ENCODE measurements around the gene SLC35F1.
"Not testable (repeated sequence)": the region's sequence is repeated elsewhere in the genome, so short reads cannot be mapped to it uniquely, and the experiment has no call there.

SLC35F1 gene

DNA sequence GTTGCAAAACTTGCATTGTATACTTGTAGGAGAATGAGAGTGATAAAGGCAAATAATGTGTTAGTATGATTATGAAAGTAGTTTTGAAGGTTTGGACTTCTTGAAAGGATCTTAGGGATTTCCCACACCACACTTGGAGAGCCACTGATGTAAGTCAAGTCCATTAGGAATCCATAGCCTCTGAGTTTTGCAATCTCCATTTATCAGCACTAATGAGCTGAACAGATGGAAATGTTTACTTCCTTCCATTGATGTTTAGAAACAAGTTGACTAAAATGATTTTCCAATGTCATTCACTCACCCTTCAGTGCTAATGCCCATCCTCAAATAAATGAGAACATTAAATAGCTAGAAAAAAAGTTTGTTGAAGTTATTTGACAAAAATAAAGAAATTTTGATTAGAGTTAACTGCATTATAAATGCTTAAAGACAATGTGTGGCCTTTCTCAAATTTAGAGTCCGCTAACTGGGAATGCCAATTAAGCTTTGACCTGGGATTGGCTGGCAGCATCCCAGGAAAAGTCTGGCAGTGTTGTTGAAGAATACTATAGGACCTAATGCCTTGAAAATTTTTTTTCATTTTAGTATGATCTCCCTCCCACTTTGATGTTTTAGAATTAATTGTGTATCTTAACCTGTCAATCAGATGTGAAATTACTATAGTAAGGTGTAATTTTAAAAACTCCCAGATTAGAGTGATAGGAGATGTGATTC, 68.0 kb downstream of the SLC35F1 start:
- Histone ChIP-seq H3K4me1 (ENCODE audit: control insufficient read depth, insufficient read depth, low read length) (no peaks in the 10 kb centered on the region), H3K36me3 (ENCODE audit: control insufficient read depth, insufficient read depth, low read length) (no peaks in the 10 kb centered on the region), H3K27ac (ENCODE audit: low read depth, low read length) (no peak overlapping the region), H3K27me3 (ENCODE audit: control insufficient read depth, insufficient read depth, low read length) (no peaks in the 10 kb centered on the region), H3K9ac (ENCODE audit: low read length) (no peak overlapping the region), H3K4me3 (ENCODE audit: low read length) (no peak overlapping the region)

DNA sequence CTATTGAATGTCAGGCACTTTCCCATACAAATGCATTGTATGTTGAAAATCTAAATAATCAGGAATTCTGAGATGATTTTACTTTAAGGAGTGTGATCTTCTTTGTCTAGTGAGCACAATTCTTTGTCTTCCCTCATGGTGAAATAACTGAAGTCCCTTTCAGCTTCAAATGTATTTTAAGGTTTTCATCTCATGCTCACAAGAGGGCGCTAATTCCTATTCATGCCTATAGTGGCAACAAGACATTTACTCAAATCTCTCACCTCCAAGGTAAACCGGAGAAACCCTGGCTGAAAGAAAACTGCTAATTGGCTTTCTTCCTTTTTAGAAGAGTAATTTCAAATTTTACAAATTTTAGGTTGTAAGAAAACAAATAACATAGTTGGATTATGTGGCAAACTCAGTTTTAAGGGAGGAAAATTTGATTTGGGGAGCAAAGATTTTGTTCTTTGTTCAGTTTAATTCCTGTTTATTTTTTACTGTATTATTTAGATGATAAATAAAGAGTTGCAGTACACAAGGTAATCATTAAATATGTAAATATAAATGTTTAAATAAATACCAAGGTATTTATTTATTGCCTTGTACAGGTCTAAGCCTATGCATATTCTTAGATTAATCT, 69.1 kb downstream of the SLC35F1 start:
- H3K27me3 ChIP-seq (ENCODE audit: control insufficient read depth, insufficient read depth, low read length): no peaks in the 10 kb centered on the region
- no peak overlapping the region for H3K4me3 ChIP-seq (ENCODE audit: low read length)
- no peak overlapping the region for H3K27ac ChIP-seq (ENCODE audit: low read depth, low read length)
- no peaks in the 10 kb centered on the region for H3K4me1 ChIP-seq (ENCODE audit: control insufficient read depth, insufficient read depth, low read length)
- no peak overlapping the region for H3K9ac ChIP-seq (ENCODE audit: low read length)
- no peaks in the 10 kb centered on the region for H3K36me3 ChIP-seq (ENCODE audit: control insufficient read depth, insufficient read depth, low read length)

DNA sequence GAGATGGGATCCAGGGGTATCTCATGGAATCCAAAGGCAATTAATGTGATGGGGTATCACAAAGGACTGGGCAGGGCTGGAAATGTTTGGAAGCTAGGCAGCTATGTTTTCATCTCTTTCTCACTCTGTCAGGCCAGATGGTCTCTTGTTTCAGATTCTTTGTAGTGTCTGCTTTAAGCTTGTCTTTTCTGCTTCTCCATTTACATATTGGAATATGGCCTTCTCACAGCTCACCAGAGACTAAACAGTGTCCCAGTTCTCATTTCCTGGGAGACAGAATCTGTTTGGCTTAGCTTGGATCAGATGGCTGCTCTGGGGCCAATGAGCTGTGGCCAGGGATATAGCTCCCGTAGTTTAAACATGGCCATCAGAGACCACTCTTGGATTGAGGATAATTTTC, 78.9 kb downstream of the SLC35F1 start:
- Histone ChIP-seq H3K27ac (ENCODE audit: low read depth, low read length) (no peak overlapping the region), H3K36me3 (ENCODE audit: control insufficient read depth, insufficient read depth, low read length) (no peaks in the 10 kb centered on the region), H3K4me1 (ENCODE audit: control insufficient read depth, insufficient read depth, low read length) (no peaks in the 10 kb centered on the region), H3K4me3 (ENCODE audit: low read length) (no peak overlapping the region), H3K9ac (ENCODE audit: low read length) (no peak overlapping the region), H3K27me3 (ENCODE audit: control insufficient read depth, insufficient read depth, low read length) (no peaks in the 10 kb centered on the region)

DNA sequence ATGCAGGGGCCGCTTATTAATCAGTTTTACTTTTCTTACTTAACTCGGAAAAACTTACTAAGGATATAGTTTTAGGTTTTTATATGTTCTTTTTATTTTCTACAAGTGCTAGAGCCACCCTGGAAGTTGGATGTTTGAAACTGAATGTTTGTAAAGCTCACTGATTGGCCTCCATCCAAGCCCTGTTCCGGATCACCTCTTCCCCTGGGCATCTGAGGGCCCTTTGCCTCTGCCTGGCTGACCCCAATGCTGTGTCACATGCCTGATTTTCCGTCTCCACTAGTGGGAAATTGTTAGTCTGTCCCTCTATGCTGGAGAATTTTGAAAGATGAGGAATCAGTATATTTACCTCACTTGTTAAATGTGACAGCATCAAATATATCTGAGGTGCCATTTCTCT, 79.3 kb downstream of the SLC35F1 start:
- H3K27me3 ChIP-seq (ENCODE audit: control insufficient read depth, insufficient read depth, low read length): no peaks in the 10 kb centered on the region
- H3K4me3 ChIP-seq (ENCODE audit: low read length): no peak overlapping the region
- no peak overlapping the region for H3K9ac ChIP-seq (ENCODE audit: low read length)
- no peaks in the 10 kb centered on the region for H3K4me1 ChIP-seq (ENCODE audit: control insufficient read depth, insufficient read depth, low read length)
- no peaks in the 10 kb centered on the region for H3K36me3 ChIP-seq (ENCODE audit: control insufficient read depth, insufficient read depth, low read length)
- no peak overlapping the region for H3K27ac ChIP-seq (ENCODE audit: low read depth, low read length)

DNA sequence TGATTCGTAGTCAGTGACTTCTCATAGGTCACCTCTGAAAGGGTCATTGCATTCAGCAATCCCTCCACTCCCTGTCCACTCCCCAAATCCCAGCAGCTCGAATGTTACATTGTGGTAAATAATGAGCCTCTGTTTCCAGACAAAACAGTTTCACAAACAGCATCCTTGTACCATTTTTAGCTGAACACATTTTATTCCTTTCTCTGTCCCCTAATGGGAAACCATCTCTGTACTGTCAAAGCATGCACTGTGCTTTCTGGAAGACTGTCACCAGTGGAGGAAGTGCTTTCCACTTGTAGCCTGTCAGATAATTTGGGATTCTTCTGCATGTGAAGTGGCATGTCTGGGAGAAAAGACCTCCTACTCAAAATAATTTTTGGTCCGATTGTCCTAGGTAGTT, 82.0 kb downstream of the SLC35F1 start:
- H3K27ac ChIP-seq (ENCODE audit: low read depth, low read length): peak overlapping the region; percentile 3
- H3K4me3 ChIP-seq (ENCODE audit: low read length): no peak overlapping the region
- H3K36me3 ChIP-seq (ENCODE audit: control insufficient read depth, insufficient read depth, low read length): no peaks in the 10 kb centered on the region
- H3K4me1 ChIP-seq (ENCODE audit: control insufficient read depth, insufficient read depth, low read length): no peaks in the 10 kb centered on the region
- no peak overlapping the region for H3K9ac ChIP-seq (ENCODE audit: low read length)
- no peaks in the 10 kb centered on the region for H3K27me3 ChIP-seq (ENCODE audit: control insufficient read depth, insufficient read depth, low read length)

DNA sequence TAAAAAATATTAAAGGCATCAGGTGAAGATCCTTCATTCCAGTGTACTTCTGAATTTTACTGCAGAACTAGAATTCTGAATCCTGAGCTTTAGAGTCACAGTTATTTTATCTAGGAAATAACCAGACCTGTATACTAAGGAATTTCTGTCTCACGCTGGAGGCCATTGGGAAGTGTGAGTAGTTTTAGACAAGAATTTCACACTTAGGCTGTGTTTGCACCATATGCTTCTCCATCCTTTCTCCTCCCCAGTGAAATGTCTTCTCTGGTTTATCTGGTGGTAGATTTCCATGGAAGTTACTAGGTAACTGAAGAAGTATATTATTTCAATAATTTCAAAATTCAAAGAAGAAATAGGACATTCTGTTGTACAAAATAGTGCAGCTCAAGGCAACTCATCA, 83.1 kb downstream of the SLC35F1 start:
- no peaks in the 10 kb centered on the region for H3K36me3 ChIP-seq (ENCODE audit: control insufficient read depth, insufficient read depth, low read length)
- H3K9ac ChIP-seq (ENCODE audit: low read length): no peak overlapping the region
- no peaks in the 10 kb centered on the region for H3K4me1 ChIP-seq (ENCODE audit: control insufficient read depth, insufficient read depth, low read length)
- H3K4me3 ChIP-seq (ENCODE audit: low read length): no peak overlapping the region
- no peak overlapping the region for H3K27ac ChIP-seq (ENCODE audit: low read depth, low read length)
- H3K27me3 ChIP-seq (ENCODE audit: control insufficient read depth, insufficient read depth, low read length): no peaks in the 10 kb centered on the region

DNA sequence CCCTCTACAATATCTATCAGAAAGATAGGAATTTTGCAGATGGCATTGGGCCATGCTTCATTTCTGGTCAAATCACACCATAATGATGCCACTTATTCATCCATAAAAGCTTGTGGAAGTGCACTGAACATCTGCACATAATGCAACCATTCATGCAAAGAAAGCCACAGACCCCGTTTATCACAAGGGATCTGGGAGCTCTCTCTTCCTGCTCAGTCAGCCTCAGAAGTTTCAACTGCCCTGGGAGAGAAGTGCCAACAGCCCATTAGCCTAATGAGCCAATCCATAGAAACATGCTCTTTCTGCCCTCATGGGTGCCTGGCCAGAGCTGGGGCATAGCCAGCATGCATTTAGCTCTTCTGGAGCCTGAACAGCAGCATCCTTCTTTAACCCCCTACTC, 85.8 kb downstream of the SLC35F1 start:
- no peak overlapping the region for H3K9ac ChIP-seq (ENCODE audit: low read length)
- no peak overlapping the region for H3K27ac ChIP-seq (ENCODE audit: low read depth, low read length)
- no peaks in the 10 kb centered on the region for H3K36me3 ChIP-seq (ENCODE audit: control insufficient read depth, insufficient read depth, low read length)
- H3K27me3 ChIP-seq (ENCODE audit: control insufficient read depth, insufficient read depth, low read length): no peaks in the 10 kb centered on the region
- no peaks in the 10 kb centered on the region for H3K4me1 ChIP-seq (ENCODE audit: control insufficient read depth, insufficient read depth, low read length)
- no peak overlapping the region for H3K4me3 ChIP-seq (ENCODE audit: low read length)

DNA sequence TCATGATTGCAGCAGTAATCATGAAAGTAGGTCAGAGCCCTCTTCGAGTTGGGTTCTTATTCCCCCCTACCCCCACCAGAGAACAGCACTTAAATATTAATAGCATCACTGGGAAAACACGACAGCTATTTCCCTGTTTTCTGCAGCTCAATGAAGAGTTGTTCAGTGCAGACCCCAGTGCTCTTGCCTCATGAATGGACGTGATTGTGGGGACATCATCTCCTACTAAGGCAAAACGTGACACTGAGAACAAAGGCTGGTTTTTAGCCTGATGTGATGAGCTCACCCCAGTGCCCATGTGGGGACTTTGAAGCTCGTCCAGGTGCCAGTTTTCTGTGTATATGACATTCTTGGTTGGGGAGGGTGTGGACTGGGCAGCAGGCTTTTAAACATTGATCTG, 105.9 kb downstream of the SLC35F1 start:
- Histone ChIP-seq H3K9ac (ENCODE audit: low read length) (no peak overlapping the region), H3K4me3 (ENCODE audit: low read length) (no peak overlapping the region), H3K27me3 (ENCODE audit: control insufficient read depth, insufficient read depth, low read length) (no peaks in the 10 kb centered on the region), H3K27ac (ENCODE audit: low read depth, low read length) (no peak overlapping the region), H3K36me3 (ENCODE audit: control insufficient read depth, insufficient read depth, low read length) (no peaks in the 10 kb centered on the region), H3K4me1 (ENCODE audit: control insufficient read depth, insufficient read depth, low read length) (no peaks in the 10 kb centered on the region)

DNA sequence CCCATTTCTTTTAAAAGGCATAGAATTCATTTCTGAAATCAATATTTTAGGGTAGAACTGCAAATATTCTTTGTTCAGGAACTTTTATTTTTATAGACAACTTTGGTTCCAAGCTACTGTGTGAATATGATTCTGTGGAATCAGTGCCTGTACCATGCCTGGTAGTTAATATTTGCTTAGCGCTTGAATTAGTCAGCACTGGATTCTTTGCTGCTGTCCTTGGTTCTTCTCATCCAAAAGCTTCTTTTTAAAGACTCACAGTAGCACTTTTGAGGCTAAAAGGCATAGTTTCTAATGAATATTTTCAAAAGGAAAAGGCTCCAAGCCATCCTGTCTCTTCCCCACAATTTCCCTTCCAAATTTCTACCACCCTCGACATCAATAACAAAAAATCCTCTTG, 109.5 kb downstream of the SLC35F1 start:
- H3K27ac ChIP-seq (ENCODE audit: low read depth, low read length): no peak overlapping the region
- no peak overlapping the region for H3K9ac ChIP-seq (ENCODE audit: low read length)

DNA sequence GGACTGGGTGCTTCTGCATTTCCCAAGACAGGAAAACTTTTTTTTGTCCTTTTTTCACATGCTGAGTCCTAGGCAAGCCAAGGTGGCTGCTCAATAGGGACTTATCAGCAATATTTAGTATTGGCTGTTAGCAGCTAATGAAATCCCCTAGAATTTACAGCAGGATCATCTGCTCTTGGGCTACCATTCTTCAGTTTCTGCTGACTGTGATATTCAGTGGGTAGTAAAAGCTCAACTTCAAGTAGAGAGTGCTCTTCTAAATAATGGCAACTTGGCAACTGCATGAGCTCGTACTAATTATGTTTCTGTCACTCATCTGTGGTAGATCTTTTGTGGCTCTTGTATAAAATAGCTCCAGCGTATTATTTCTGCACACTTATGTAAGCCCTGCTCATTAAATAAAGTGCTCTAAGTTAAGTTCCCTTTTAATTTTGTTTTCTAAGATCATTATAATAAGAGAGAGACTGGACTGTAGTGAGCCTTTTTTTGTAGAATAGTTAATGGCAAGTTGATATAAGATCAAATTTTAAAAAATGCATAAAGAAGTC, 110.3 kb downstream of the SLC35F1 start:
- H3K27me3 ChIP-seq (ENCODE audit: control insufficient read depth, insufficient read depth, low read length): no peaks in the 10 kb centered on the region
- no peaks in the 10 kb centered on the region for H3K36me3 ChIP-seq (ENCODE audit: control insufficient read depth, insufficient read depth, low read length)
- H3K9ac ChIP-seq (ENCODE audit: low read length): no peak overlapping the region
- no peak overlapping the region for H3K27ac ChIP-seq (ENCODE audit: low read depth, low read length)
- no peak overlapping the region for H3K4me3 ChIP-seq (ENCODE audit: low read length)
- no peaks in the 10 kb centered on the region for H3K4me1 ChIP-seq (ENCODE audit: control insufficient read depth, insufficient read depth, low read length)

More for the DNA sequence above, 109.5 kb downstream of the SLC35F1 start:
- no peaks in the 10 kb centered on the region for H3K4me1 ChIP-seq (ENCODE audit: control insufficient read depth, insufficient read depth, low read length)
- no peaks in the 10 kb centered on the region for H3K27me3 ChIP-seq (ENCODE audit: control insufficient read depth, insufficient read depth, low read length)
- H3K36me3 ChIP-seq (ENCODE audit: control insufficient read depth, insufficient read depth, low read length): no peaks in the 10 kb centered on the region
- H3K4me3 ChIP-seq (ENCODE audit: low read length): no peak overlapping the region

DNA sequence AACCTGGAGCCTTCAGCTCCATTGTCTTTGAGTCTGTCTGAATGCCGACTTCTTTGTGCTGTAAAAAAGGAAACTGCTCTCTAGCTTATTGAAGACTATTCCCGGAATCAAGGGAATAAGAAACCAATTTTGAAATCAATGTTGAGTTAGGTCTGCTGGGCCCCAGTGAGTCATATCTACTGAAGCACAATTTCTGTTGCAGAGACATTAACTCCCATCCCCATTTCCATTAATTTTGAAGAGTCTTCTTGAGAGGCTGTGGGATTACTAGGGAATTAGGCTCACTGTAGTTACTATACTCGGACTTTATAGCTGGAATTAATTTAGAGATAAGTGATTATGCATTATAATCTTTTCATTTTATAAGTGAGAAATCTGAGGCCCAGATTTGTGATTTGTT, 116.7 kb downstream of the SLC35F1 start:
- Histone ChIP-seq H3K4me1 (ENCODE audit: control insufficient read depth, insufficient read depth, low read length) (no peaks in the 10 kb centered on the region), H3K9ac (ENCODE audit: low read length) (no peak overlapping the region), H3K4me3 (ENCODE audit: low read length) (no peak overlapping the region), H3K27me3 (ENCODE audit: control insufficient read depth, insufficient read depth, low read length) (no peaks in the 10 kb centered on the region), H3K27ac (ENCODE audit: low read depth, low read length) (no peak overlapping the region), H3K36me3 (ENCODE audit: control insufficient read depth, insufficient read depth, low read length) (no peaks in the 10 kb centered on the region)

DNA sequence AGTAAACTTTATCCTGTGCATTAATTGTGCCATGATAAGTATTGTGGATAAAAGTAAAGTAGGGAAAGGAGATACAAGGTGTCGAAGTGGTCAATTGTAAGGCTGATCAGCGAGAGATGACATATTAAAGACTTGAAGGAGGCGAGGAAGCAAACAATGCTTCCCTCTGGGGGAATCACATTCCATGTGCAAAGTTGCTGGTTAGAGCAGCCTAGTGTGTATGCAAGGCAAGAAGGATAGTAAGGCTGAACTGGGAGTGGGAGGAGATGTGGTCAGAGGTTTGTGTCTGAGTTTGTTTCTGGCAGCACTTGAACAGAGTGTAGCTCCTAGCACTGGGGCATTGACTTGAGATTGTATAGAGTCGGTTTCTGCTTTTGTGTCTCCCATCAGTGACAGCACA, 122.9 kb downstream of the SLC35F1 start:
- Histone ChIP-seq H3K36me3 (ENCODE audit: control insufficient read depth, insufficient read depth, low read length) (no peaks in the 10 kb centered on the region), H3K4me3 (ENCODE audit: low read length) (no peak overlapping the region), H3K27me3 (ENCODE audit: control insufficient read depth, insufficient read depth, low read length) (no peaks in the 10 kb centered on the region), H3K9ac (ENCODE audit: low read length) (no peak overlapping the region), H3K4me1 (ENCODE audit: control insufficient read depth, insufficient read depth, low read length) (no peaks in the 10 kb centered on the region), H3K27ac (ENCODE audit: low read depth, low read length) (no peak overlapping the region)

DNA sequence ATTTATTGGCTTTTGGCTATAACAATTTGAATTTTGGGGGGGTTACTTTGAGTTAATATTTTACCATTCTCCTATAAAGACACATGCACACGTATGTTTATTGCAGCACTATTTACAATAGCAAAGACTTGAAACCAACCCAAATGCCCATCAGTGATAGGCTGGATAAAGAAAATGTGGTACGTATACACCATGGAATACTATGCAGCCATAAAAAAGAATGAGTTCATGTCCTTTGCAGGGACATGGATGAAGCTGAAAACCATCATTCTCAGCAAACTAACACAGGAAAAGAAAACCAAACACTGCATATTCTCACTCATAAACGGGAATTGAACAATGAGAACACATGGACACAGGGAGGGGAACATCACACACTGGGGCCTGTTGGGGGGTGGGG, 130.4 kb downstream of the SLC35F1 start:
- H3K9ac ChIP-seq (ENCODE audit: low read length); H3K27ac ChIP-seq (ENCODE audit: low read depth, low read length); H3K36me3 ChIP-seq (ENCODE audit: control insufficient read depth, insufficient read depth, low read length); H3K27me3 ChIP-seq (ENCODE audit: control insufficient read depth, insufficient read depth, low read length); H3K4me1 ChIP-seq (ENCODE audit: control insufficient read depth, insufficient read depth, low read length); H3K4me3 ChIP-seq (ENCODE audit: low read length): not testable (repeated sequence)
